PC-9 (cell line): Measurements from ENCODE around the gene SLC22A15. TPM values are rescaled to one million over a fixed set of nuclear protein-coding genes. Genes with fewer than 3 reads are reported as not detected.
A peak's percentile ranks its signal among the peaks of the same experiment; 100 is the strongest.

Experiments
- BruUV-seq: library from RNA; stranded (reverse); fragments of 400-500 nt; replicated peaks from 2 replicates; lab custom pipeline; 2021; lab: Mats Ljungman, UMichigan
- CTCF ChIA-PET: fragments of 300-600 bp; sonication (Branson Sonifier 250); formaldehyde crosslinking; loops from one replicate; lab custom pipeline; 2022; ENCODE audit warnings: antibody characterized with exemption; lab: Charles Lee
- POLR2A ChIA-PET: fragments of 300-600 bp; sonication (Branson Sonifier 250); formaldehyde crosslinking; loops from one replicate; lab custom pipeline; 2022; ENCODE audit warnings: antibody characterized with exemption; ENCODE audit not compliant: unreplicated experiment; lab: Charles Lee
- DNase-seq, 2 experiments: peaks; one replicate each; pipeline versions ENCODE4 v3.0.0 to v3.0.0-alpha.2; 2015 to 2022; ENCODE audit warnings: mixed read lengths in 1 of 2
- H2AFZ ChIP-seq: fragments of 200-600 bp; sonication (generic); 2 replicates; pipeline ENCODE4 v1.8.1; 2017; ENCODE audit warnings: antibody characterized with exemption
- H3F3A ChIP-seq: fragments of 200-600 bp; sonication (generic); 2 replicates; pipeline ENCODE4 v1.8.1; 2017; ENCODE audit warnings: antibody characterized with exemption, mild to moderate bottlenecking, low read depth; ENCODE audit not compliant: insufficient read depth
- H3K27ac ChIP-seq: fragments of 200-600 bp; sonication (generic); 2 replicates; pipeline ENCODE4 v1.6.1; 2016; ENCODE audit warnings: mixed run types
- H3K27me3 ChIP-seq: fragments of 200-600 bp; sonication (generic); 2 replicates; pipeline ENCODE4 v1.6.1; 2016; ENCODE audit warnings: low read depth, mixed run types; ENCODE audit not compliant: insufficient read depth
- H3K36me3 ChIP-seq: fragments of 200-600 bp; sonication (generic); 2 replicates; pipeline ENCODE4 v1.6.1; 2016; ENCODE audit warnings: low read depth, mixed run types
- H3K4me1 ChIP-seq: fragments of 200-600 bp; sonication (generic); replicated peaks from 2 replicates; pipeline ENCODE4 v1.6.1; 2016; ENCODE audit warnings: mixed run types; ENCODE audit not compliant: insufficient read depth
- H3K4me2 ChIP-seq: fragments of 200-600 bp; sonication (generic); 2 replicates; pipeline ENCODE4 v1.6.1; 2017; ENCODE audit warnings: mixed run types
- H3K4me3 ChIP-seq: fragments of 200-600 bp; sonication (generic); 2 replicates; pipeline ENCODE4 v1.6.1; 2016; ENCODE audit warnings: mixed run types
- H3K79me2 ChIP-seq: fragments of 200-600 bp; sonication (generic); 2 replicates; pipeline ENCODE4 v1.6.1; 2017; ENCODE audit warnings: low read depth, mixed run types
- H3K9me2 ChIP-seq: fragments of 200-600 bp; sonication (generic); 2 replicates; pipeline ENCODE4 v1.8.1; 2017; ENCODE audit warnings: mild to moderate bottlenecking; ENCODE audit not compliant: insufficient read depth
- H3K9me3 ChIP-seq: fragments of 200-600 bp; sonication (generic); 2 replicates; pipeline ENCODE4 v1.8.1; 2016; ENCODE audit warnings: low read depth; ENCODE audit not compliant: insufficient read depth
- H4K20me1 ChIP-seq: fragments of 200-600 bp; sonication (generic); 2 replicates; pipeline ENCODE4 v1.8.1; 2017; ENCODE audit not compliant: insufficient read depth
- CTCF ChIP-seq: fragments of 200-600 bp; sonication (generic); conservative IDR thresholded peaks from 2 replicates; pipeline ENCODE4 v1.6.1; 2017; ENCODE audit warnings: mixed run types, antibody characterized with exemption, mild to moderate bottlenecking, moderate library complexity
- EZH2 ChIP-seq: fragments of 200-600 bp; sonication (generic); IDR thresholded peaks from 2 replicates; pipeline ENCODE4 v1.8.0; 2017; ENCODE audit warnings: antibody characterized with exemption, low read depth
- intact Hi-C: fragments of 100-400 bp; cut with micrococcal nuclease; formaldehyde crosslinking; loops from one replicate; pipeline ENCODE4 v1.10.0; 2022; ENCODE audit not compliant: unreplicated experiment
- total RNA-seq: library from RNA; stranded (reverse); gene quantifications from 2 replicates; pipeline ENCODE4 v1.2.3, GENCODE V29; 2021

SLC22A15 gene
- total RNA-seq, 1 experiment from 2014 or later = 1.8 TPM

- DNase-seq = no peak
- no peaks in the 10 kb centered on the region for H3K27me3 ChIP-seq
- no peak overlapping the region for H2AFZ ChIP-seq
- H3K9me3 ChIP-seq = no peaks in the 10 kb centered on the region
- H3K4me2 ChIP-seq = no peak overlapping the region
- H3K27ac ChIP-seq = peak overlapping the region; percentile 8; the same call in 1 of the 2 replicates
- ChIA-PET CTCF (no interaction called here), POLR2A (interaction anchor here (0.7 kb wide), 1 partner anchor 1158 kb away, joined by 3 read pairs; no protein-coding TSS in a partner anchor)
- H3K79me2 ChIP-seq = no peaks in the 10 kb centered on the region
- H3K4me1 ChIP-seq = no peaks in the 10 kb centered on the region
- intact Hi-C loops = no loop called here
- no peak overlapping the region for H3K4me3 ChIP-seq
- no TSS peak for BruUV-seq
- no peaks in the 10 kb centered on the region for H3F3A ChIP-seq
- H3K36me3 ChIP-seq = no peaks in the 10 kb centered on the region
- no peaks in the 10 kb centered on the region for H3K9me2 ChIP-seq
- no peaks in the 10 kb centered on the region for H4K20me1 ChIP-seq
- TF ChIP-seq CTCF (no peak), EZH2 (no peak)
Observed at GRCh38 chr1:116067566-116067890, 91.2 kb downstream of the SLC22A15 start.

- ChIA-PET POLR2A (no interaction called here), CTCF (no interaction called here)
- no peaks in the 10 kb centered on the region for H3F3A ChIP-seq
- no peak for DNase-seq
- H3K4me2 ChIP-seq = no peak overlapping the region
- no peaks in the 10 kb centered on the region for H3K9me2 ChIP-seq
- TF ChIP-seq EZH2 = no peak
- TF ChIP-seq CTCF = no peak
- no peaks in the 10 kb centered on the region for H3K9me3 ChIP-seq
- H3K4me1 ChIP-seq = no peaks in the 10 kb centered on the region
- H4K20me1 ChIP-seq = no peaks in the 10 kb centered on the region
- no peak overlapping the region for H3K27ac ChIP-seq
- intact Hi-C loops = loop anchor here (2.0 kb wide), 1 partner anchor 51 kb away; no protein-coding TSS in a partner anchor
- no TSS peak for BruUV-seq
- no peaks in the 10 kb centered on the region for H3K36me3 ChIP-seq
- no peak overlapping the region for H3K4me3 ChIP-seq
- H2AFZ ChIP-seq = no peak overlapping the region
- no peaks in the 10 kb centered on the region for H3K27me3 ChIP-seq
- no peaks in the 10 kb centered on the region for H3K79me2 ChIP-seq
Observed at GRCh38 chr1:116075575-116075974, 99.3 kb downstream of the SLC22A15 start.

GRCh38 chr1:116075990-116076389, 99.7 kb downstream of the SLC22A15 start:
- H3K79me2 ChIP-seq = no peaks in the 10 kb centered on the region
- intact Hi-C loops = loop anchor here (2.0 kb wide), 1 partner anchor 51 kb away; no protein-coding TSS in a partner anchor
- H3K4me3 ChIP-seq = no peak overlapping the region
- no peaks in the 10 kb centered on the region for H3K9me2 ChIP-seq
- H3K9me3 ChIP-seq = no peaks in the 10 kb centered on the region
- no peaks in the 10 kb centered on the region for H3K4me1 ChIP-seq
- H3K36me3 ChIP-seq = no peaks in the 10 kb centered on the region
- H3F3A ChIP-seq = no peaks in the 10 kb centered on the region
- POLR2A ChIA-PET = no interaction called here
- DNase-seq = no peak
- H2AFZ ChIP-seq = no peak overlapping the region
- no peak overlapping the region for H3K27ac ChIP-seq
- CTCF ChIA-PET = no interaction called here
- BruUV-seq = no TSS peak
- H4K20me1 ChIP-seq = no peaks in the 10 kb centered on the region
- no peaks in the 10 kb centered on the region for H3K27me3 ChIP-seq
- no peak for TF ChIP-seq CTCF
- no peak for TF ChIP-seq EZH2
- no peak overlapping the region for H3K4me2 ChIP-seq
